22Rv1 (cell line): ENCODE measurements around the gene ZSWIM5.
"Not testable (repeated sequence)": the region's sequence is repeated elsewhere in the genome, so short reads cannot be mapped to it uniquely, and the experiment has no call there.

Experiments used
- H3K27ac ChIP-seq: fragments of 450-650 bp; 2 replicates; pipeline ENCODE4 v1.5.1; 2017
- CTCF ChIP-seq: fragments of 450-650 bp; IDR thresholded peaks from 2 replicates; pipeline ENCODE4 v1.5.1; 2017; ENCODE audit warnings: mild to moderate bottlenecking
- ZFX ChIP-seq: fragments of 450-650 bp; IDR thresholded peaks from 2 replicates; pipeline ENCODE4 v1.6.1; 2017; ENCODE audit warnings: antibody characterized with exemption, borderline replicate concordance

Gene ZSWIM5

DNA sequence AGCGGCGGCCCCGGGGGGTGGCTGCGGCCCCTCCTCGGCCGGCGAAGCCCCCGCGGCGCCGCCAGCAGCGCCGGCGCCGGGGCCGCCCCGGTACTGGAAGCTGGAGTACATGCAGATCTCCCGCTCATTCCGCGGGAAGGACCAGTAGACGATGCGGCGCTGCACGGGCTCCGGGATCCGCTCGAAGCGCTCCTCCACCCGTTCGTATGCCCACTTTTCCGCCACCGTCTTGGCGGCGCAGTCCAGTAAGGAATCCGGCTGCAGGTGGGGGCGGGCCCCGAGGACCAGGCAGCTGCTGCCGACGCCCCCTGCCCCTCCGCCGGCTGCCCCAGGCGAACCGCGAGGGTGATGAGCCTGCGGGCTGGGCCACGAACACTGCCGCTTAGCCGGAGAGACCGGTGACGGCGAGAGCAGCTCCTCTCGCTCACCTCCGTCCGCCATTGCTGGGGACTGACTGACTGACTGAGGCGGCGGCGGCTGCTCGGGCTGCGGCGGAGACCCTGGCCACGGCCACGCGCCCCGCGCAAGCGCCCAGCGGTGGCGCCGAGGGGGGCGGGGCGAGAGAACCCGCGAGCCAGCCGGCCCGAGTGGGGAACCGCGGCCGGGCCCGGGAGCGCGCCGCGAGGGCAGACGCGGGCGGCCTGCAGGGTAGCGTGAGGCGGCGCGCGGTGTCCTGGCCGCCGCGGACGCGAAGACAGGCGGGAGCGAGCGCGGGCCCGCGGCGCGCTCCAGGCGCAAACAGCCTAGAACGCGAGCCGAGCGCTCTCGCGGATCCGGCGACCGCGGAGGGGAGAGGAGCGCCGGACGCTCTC, at the start of gene ZSWIM5:
Gene ZSWIM5, minus strand, starts transcription at position 696 of the 812 bp plus-strand sequence. Its CDS starts 255 bp downstream, at position 441.
- H3K27ac ChIP-seq, result peak within 1 kb of the TSS; percentile 74
- no peak for TF ChIP-seq CTCF
- TF ChIP-seq ZFX, result no peak

DNA sequence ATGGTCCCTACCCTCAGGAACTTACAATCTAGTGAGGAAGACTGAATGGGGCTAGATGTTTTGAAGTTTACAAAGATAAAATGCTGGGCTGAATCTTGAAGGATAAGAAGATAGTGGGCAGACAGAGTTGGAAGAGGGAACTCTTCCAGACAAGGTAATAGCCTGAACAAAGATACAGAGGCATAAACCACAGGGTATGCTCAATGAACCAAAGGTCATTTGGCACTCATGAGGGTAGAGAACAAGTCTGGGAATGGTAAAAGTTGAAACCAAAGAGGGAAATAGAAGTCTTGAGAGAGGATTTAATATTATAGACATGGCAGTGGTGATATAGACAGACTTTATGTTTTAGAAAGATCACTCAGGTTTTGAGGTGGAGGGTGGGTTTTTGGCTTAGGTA, 48.1 kb upstream of the ZSWIM5 start:
- TF ChIP-seq ZFX (no peak), CTCF (no peak)
- H3K27ac ChIP-seq, result no peak overlapping the region

DNA sequence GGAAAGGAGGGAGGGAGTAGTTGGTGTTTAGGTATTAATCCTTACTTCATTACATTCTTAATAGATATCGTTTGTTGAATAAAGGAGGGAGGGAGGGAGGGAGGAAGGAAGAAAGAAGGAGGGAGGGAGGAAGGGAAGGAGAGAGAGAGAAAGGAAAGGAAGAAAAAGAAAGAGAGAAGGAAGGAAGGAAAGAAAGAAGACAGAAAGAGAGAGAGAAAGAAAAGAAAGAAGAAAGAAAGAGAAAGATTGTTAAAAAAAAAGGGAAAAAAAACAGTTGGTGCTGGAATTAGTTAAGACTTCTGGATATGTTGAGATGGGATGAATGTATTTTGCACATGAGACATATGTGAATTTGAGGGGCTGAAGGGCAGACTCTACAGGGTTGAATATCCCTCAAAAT, 44.1 kb upstream of the ZSWIM5 start:
- no peak for TF ChIP-seq ZFX
- no peak for TF ChIP-seq CTCF
- no peak overlapping the region for H3K27ac ChIP-seq

DNA sequence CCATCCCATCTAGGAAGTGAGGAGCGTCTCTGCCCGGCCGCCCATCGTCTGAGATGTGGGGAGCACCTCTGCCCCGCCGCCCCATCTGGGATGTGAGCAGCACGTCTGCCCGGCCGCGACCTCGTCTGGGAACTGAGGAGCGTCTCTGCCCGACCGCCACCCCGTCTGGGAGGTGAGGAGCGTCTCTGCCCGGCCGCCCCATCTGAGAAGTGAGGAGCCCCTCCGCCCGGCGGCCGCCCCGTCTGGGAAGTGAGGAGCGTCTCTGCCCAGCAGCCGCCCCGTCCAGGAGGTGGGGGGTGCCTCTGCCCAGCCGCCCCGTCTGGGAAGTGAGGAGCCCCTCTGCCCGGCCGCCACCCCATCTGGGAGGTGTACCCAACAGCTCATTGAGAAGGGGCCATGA, 41.6 kb upstream of the ZSWIM5 start:
- H3K27ac ChIP-seq, result not testable (repeated sequence)

- TF ChIP-seq CTCF (no peak), ZFX (no peak)
- no peak overlapping the region for H3K27ac ChIP-seq
Observed at GRCh38 chr1:45246760-45247159, 40.4 kb upstream of the ZSWIM5 start.

DNA sequence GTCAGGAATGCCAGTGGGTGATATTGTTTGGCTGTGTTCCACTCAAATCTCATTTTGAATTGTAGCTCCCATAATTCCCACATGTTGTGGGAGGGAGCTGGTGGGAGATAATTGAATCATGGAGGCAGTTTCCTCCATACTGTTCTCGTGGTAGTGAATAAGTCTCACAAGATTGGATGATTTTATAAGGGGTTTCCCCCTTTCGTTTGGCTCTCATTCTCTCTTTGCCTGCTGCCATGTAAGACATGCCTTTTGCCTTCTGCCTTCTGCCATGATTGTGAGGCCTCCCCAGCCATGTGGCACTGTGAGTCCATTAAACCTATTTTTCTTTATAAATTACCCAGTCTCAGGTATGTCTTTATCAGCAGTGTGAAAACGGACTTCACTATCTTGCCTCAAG, 40.0 kb upstream of the ZSWIM5 start:
- not testable (repeated sequence) for H3K27ac ChIP-seq

GRCh38 chr1:45244660-45245059, 38.3 kb upstream of the ZSWIM5 start:
- no peak overlapping the region for H3K27ac ChIP-seq
- TF ChIP-seq ZFX (no peak), CTCF (no peak)

DNA sequence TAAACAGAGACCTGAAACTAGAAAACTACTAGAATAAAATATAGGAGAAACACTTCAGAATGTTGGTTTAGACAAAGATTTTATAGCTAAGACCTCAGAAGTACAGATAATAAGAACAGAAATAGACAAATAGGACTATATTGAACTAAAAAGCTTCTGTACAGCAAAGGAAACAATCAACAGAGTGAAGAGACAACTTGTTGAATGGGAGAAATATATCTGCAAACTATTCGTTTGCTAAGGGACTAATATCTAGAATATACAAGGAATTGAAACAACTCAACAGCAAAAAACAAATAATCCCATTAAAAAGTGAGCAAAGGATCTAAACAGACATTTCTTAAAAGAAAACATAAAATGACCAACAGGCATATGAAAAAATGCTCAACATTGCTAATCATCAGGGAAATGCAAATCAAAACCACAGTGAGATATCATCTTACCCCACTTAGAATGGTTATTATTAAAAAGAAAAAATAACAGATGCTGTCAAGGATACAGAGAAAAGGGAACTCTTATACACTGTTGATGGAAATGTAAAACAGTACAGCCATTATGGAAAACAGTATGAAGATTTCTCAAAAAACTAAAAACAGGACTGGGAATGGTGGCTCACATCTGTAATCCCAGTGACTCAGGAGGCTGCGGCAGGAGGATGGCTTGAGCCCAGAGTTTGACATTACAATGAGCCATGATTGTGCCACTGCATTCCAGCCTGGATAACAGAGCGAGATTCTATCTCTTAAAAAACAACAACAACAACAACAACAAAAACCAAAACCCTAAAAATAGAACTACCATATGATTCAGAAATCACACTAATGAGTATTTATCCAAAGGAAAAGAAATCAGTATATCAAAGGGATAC, 37.3 kb upstream of the ZSWIM5 start:
- TF ChIP-seq CTCF (no peak), ZFX (no peak)

More for the DNA sequence above, 37.3 kb upstream of the ZSWIM5 start:
- H3K27ac ChIP-seq, result no peak overlapping the region
